ENCODE data around the gene ZNF100.

Gene ZNF100

GRCh38 chr19:21693399-21693798 lies 74.0 kb downstream of the ZNF100 start:
- POLR2A ChIA-PET, result no interaction called here
- Histone ChIP-seq H3K4me1 (ENCODE audit: control insufficient read depth, insufficient read depth, low read length) (no peaks in the 10 kb centered on the region), H3K9me3 (ENCODE audit: control insufficient read depth, insufficient read depth, low read depth, low read length) (no peaks in the 10 kb centered on the region), H3K27ac (ENCODE audit: extremely low read depth, low read depth, low read length) (no peak overlapping the region), H3K36me3 (ENCODE audit: control insufficient read depth in 2 of 2, insufficient read depth in 1 of 2, low read length in 2 of 2) (no peaks in the 10 kb centered on the region), H3K4me3 (ENCODE audit: low read depth, low read length) (no peak overlapping the region)
- CTCF ChIA-PET, result no interaction called here
- no peak for TF ChIP-seq KLF8 (tag by site-specific recombination; IDR thresholded peaks at IDR 0.05)
- TF ChIP-seq ZNF677 (tag by site-specific recombination; IDR thresholded peaks at IDR 0.05), result no peak
- TF ChIP-seq ZIC2 (tag by site-specific recombination; IDR thresholded peaks at IDR 0.05), result no peak
- no peak for TF ChIP-seq ZNF610 (tag by site-specific recombination; IDR thresholded peaks at IDR 0.05; ENCODE audit: borderline replicate concordance)
- no peak for TF ChIP-seq ZNF341 (tag by site-specific recombination; IDR thresholded peaks at IDR 0.05; ENCODE audit: low read depth)
- TF ChIP-seq ZNF169 (tag by site-specific recombination; IDR thresholded peaks at IDR 0.05), result no peak
- TF ChIP-seq ZBTB1 (tag by site-specific recombination; IDR thresholded peaks at IDR 0.05), result no peak
- no peak for TF ChIP-seq ZSCAN18 (tag by site-specific recombination; IDR thresholded peaks at IDR 0.05)
- TF ChIP-seq ZNF132 (tag by site-specific recombination; IDR thresholded peaks at IDR 0.05; ENCODE audit: borderline replicate concordance), result no peak
- TF ChIP-seq ZNF501 (tag by site-specific recombination; IDR thresholded peaks at IDR 0.05), result no peak
- no peak for TF ChIP-seq BCL11B (tag by site-specific recombination; IDR thresholded peaks at IDR 0.05; ENCODE audit: low read depth)
- no peak for TF ChIP-seq ZNF148 (tag by site-specific recombination; IDR thresholded peaks at IDR 0.05; ENCODE audit: borderline replicate concordance)
- no peak for TF ChIP-seq ZNF560 (tag by site-specific recombination; IDR thresholded peaks at IDR 0.05; ENCODE audit: borderline replicate concordance)
- TF ChIP-seq ZNF423 (tag by site-specific recombination; IDR thresholded peaks at IDR 0.05), result no peak
- TF ChIP-seq ZNF239 (tag by site-specific recombination; IDR thresholded peaks at IDR 0.05), result no peak
- no peak for TF ChIP-seq ZNF692 (tag by site-specific recombination; IDR thresholded peaks at IDR 0.05)
- TF ChIP-seq ZSCAN30 (tag by site-specific recombination; IDR thresholded peaks at IDR 0.05), result no peak
- no peak for TF ChIP-seq PRDM4 (tag by site-specific recombination; IDR thresholded peaks at IDR 0.05)
- no peak for TF ChIP-seq OSR2 (tag by site-specific recombination; IDR thresholded peaks at IDR 0.05)
- no peak for TF ChIP-seq ZNF843 (tag by site-specific recombination; IDR thresholded peaks at IDR 0.05)
